GM12878 (cell line): ENCODE measurements around the gene SCG3.

ENCODE experiments used
- BRCA1 ChIP-seq: IDR thresholded peaks from 2 replicates; pipeline ENCODE4 v1.6.1; 2011; ENCODE audit warnings: low read depth, low read length, improper control_type of control experiment
- CBFB ChIP-seq: IDR thresholded peaks from 2 replicates; pipeline ENCODE4 v1.6.1; 2016; ENCODE audit warnings: antibody characterized with exemption, low read depth
- CTCF ChIP-seq, 3 experiments: IDR thresholded peaks in 2 of 3; conservative IDR thresholded peaks in 1 of 3; 2 replicates each; pipeline ENCODE4 v1.5.1; 2011; ENCODE audit warnings: low read depth in 3 of 3, low read length in 3 of 3, mild to moderate bottlenecking in 3 of 3, control low read depth in 2 of 3, moderate library complexity in 2 of 3, inconsistent platforms in 1 of 3, mixed read lengths in 1 of 3; ENCODE audit not compliant: control insufficient read depth in 2 of 3, insufficient read depth in 1 of 3; ENCODE audit errors: extremely low read depth in 1 of 3
- ESRRA ChIP-seq: IDR thresholded peaks from 2 replicates; pipeline ENCODE4 v1.6.1; 2012; ENCODE audit warnings: mild to moderate bottlenecking, low read length, improper control_type of control experiment
- HCFC1 ChIP-seq: fragments of 150-350 bp; IDR thresholded peaks from 2 replicates; pipeline ENCODE4 v1.6.1; 2014; ENCODE audit warnings: low read length
- MAX ChIP-seq: IDR thresholded peaks from 2 replicates; pipeline ENCODE4 v1.6.1; 2012; ENCODE audit warnings: low read depth, low read length, improper control_type of control experiment
- MYC ChIP-seq: IDR thresholded peaks from 2 replicates; pipeline ENCODE4 v1.6.1; 2011; ENCODE audit warnings: mild to moderate bottlenecking, low read length, moderate library complexity, inconsistent platforms; ENCODE audit not compliant: insufficient read depth, insufficient replicate concordance, insufficient read length, severe bottlenecking
- POLR2A ChIP-seq: IDR thresholded peaks from 2 replicates; pipeline ENCODE4 v1.6.1; 2011; ENCODE audit warnings: low read depth, mild to moderate bottlenecking, low read length
- POLR2AphosphoS2 ChIP-seq: IDR thresholded peaks from 2 replicates; pipeline ENCODE4 v1.6.1; 2011; ENCODE audit warnings: low read depth, mild to moderate bottlenecking, low read length, improper control_type of control experiment, moderate library complexity
- POLR2AphosphoS5 ChIP-seq: IDR thresholded peaks from 2 replicates; pipeline ENCODE4 v1.6.1; 2011; ENCODE audit warnings: mild to moderate bottlenecking, low read length, inconsistent platforms
- SIX5 ChIP-seq: IDR thresholded peaks from 2 replicates; pipeline ENCODE4 v1.6.1; 2011; ENCODE audit warnings: mild to moderate bottlenecking, low read depth, low read length, moderate library complexity; ENCODE audit not compliant: severe bottlenecking
- SRF ChIP-seq, 2 experiments: IDR thresholded peaks; 2 replicates each; pipeline ENCODE4 v1.6.1; 2011; ENCODE audit warnings: low read depth in 2 of 2, low read length in 2 of 2, mild to moderate bottlenecking in 1 of 2, moderate library complexity in 1 of 2
- ZNF622 ChIP-seq: fragments of 450-650 bp; IDR thresholded peaks from 2 replicates; pipeline ENCODE4 v1.6.1; 2017; ENCODE audit warnings: mild to moderate bottlenecking, inconsistent platforms

GRCh38 chr15:51678096-51678495, 3.2 kb upstream of the SCG3 start:
- no peak for TF ChIP-seq HCFC1
- no peak for TF ChIP-seq CTCF (IDR thresholded peaks at IDR 0.05 in 2 of 3, conservative IDR thresholded peaks at IDR 0.05 in 1 of 3; ENCODE audit: control insufficient read depth in 2 of 3, extremely low read depth in 1 of 3, insufficient read depth in 1 of 3, low read depth in 3 of 3, low read length in 3 of 3)
- TF ChIP-seq POLR2A = no peak
- no peak for TF ChIP-seq SIX5
- TF ChIP-seq MYC = no peak
- no peak for TF ChIP-seq MAX
- no peak for TF ChIP-seq SRF (IDR thresholded peaks at IDR 0.05; ENCODE audit: low read depth in 2 of 2, low read length in 2 of 2)
- TF ChIP-seq CBFB = no peak
- TF ChIP-seq ESRRA = no peak
- no peak for TF ChIP-seq POLR2AphosphoS5
- no peak for TF ChIP-seq POLR2AphosphoS2
- TF ChIP-seq BRCA1 = no peak
- no peak for TF ChIP-seq ZNF622
